ENCODE data around the gene C1orf159. TPM values are rescaled to one million over a fixed set of nuclear protein-coding genes. Genes with fewer than 3 reads are reported as not detected.

The C1orf159 gene
- total and polyA plus RNA-seq, 9 of the 15 experiments (the other 6 are each of a cell fraction or from before 2014, with no cell fraction given), result 0.28 to 54.9 (median 10.6) TPM

- TF ChIP-seq MBD2 (IDR thresholded peaks at IDR 0.05; ENCODE audit: borderline replicate concordance, low read depth) (peak; percentile 10; the same call in 1 of the 2 replicates), SAFB2 (IDR thresholded peaks at IDR 0.05; ENCODE audit: borderline replicate concordance, low read depth, low read length, severe bottlenecking) (no peak), ZNF707 (CRISPR knock-in tag; conservative IDR thresholded peaks at IDR 0.05) (no peak), ZNF239 (CRISPR knock-in tag; IDR thresholded peaks at IDR 0.05) (no peak), ZFX (CRISPR knock-in tag; IDR thresholded peaks at IDR 0.05) (peak; percentile 94), STAT5B (CRISPR knock-in tag; IDR thresholded peaks at IDR 0.05) (no peak), PHB2 (IDR thresholded peaks at IDR 0.05; ENCODE audit: low read depth) (no peak), CBX3 (IDR thresholded peaks at IDR 0.05; ENCODE audit: borderline replicate concordance in 1 of 2, low read length in 2 of 2) (peak in 1 of 2 experiments; percentile 29; a peak in 1 of 3 replicates), ELK1 (CRISPR knock-in tag; IDR thresholded peaks at IDR 0.05) (no peak), CTCF (IDR thresholded peaks at IDR 0.05 in 2 of 3, conservative IDR thresholded peaks at IDR 0.05 in 1 of 3; ENCODE audit: insufficient read depth in 2 of 3, low read depth in 1 of 3, low read length in 3 of 3) (peak; percentile 97 to 99 (median 97)), SPI1 (IDR thresholded peaks at IDR 0.05; ENCODE audit: borderline replicate concordance, low read depth, low read length) (no peak), CEBPG (CRISPR knock-in tag; IDR thresholded peaks at IDR 0.05) (peak; percentile 94), CEBPG (tag; conservative IDR thresholded peaks at IDR 0.05 in 1 of 2, IDR thresholded peaks at IDR 0.05 in 1 of 2) (peak in 1 of 2 experiments; percentile 35; a peak in 1 of 4 replicates), HBP1 (CRISPR knock-in tag; IDR thresholded peaks at IDR 0.05) (no peak), FOXJ3 (CRISPR knock-in tag; IDR thresholded peaks at IDR 0.05) (no peak), PHF8 (IDR thresholded peaks at IDR 0.05; ENCODE audit: borderline replicate concordance, low read length) (peak; percentile 25; the same call in 1 of the 2 replicates), ZNF224 (CRISPR knock-in tag; IDR thresholded peaks at IDR 0.05) (no peak), FOXA3 (CRISPR knock-in tag; conservative IDR thresholded peaks at IDR 0.05 in 1 of 2, IDR thresholded peaks at IDR 0.05 in 1 of 2) (peak in 1 of 2 experiments; percentile 42; a peak in 2 of 4 replicates), U2AF2 (optimal IDR thresholded peaks at IDR 0.05; ENCODE audit: low read depth, low read length) (no peak), ZNF551 (CRISPR knock-in tag; IDR thresholded peaks at IDR 0.05) (no peak), HMGXB4 (CRISPR knock-in tag; IDR thresholded peaks at IDR 0.05) (peak; percentile 32; the same call in 1 of the 2 replicates)
These were observed 51.7 kb downstream of the C1orf159 start (continued) for GRCh38 chr1:1063945-1064831.
